Keratinocyte (primary cell): ENCODE data around the gene MAPK13.

Experiments used
- EZH2 ChIP-seq: IDR thresholded peaks from one replicate; pipeline ENCODE4 v1.6.1; 2012; ENCODE audit warnings: inconsistent platforms, mild to moderate bottlenecking, low read length, moderate library complexity
- TF ChIP-seq, protein P1 (sequence below), 3 experiments: IDR thresholded peaks in 1 of 3; conservative IDR thresholded peaks in 1 of 3; optimal IDR thresholded peaks in 1 of 3; 2 replicates in 2 of 3; 3 replicates in 1 of 3; pipeline versions ENCODE3 to v1.5.1; 2011; ENCODE audit warnings: low read length in 3 of 3, mild to moderate bottlenecking in 3 of 3, moderate library complexity in 2 of 3, control low read depth in 1 of 3, inconsistent platforms in 1 of 3; ENCODE audit not compliant: insufficient read depth in 2 of 3; ENCODE audit errors: extremely low read depth in 1 of 3

DNA sequence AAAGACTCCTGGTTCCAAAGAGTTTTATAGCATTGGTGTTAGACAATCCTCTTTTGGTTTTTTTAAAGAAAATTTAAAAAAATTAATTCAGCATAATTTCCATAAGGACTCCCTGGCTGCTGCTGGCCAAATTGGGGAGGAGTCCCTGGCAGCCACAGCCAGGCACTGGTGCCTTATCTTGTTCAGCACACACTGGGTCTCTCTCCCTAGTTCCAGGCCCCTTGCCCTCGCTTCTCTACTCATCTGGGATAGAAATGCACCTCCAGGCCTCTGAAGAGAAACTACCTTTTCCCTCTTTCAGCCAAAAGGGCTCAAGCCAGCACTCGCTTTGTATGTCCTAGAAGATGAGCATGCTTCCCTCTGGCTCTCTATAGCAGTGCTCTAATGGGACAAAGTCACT lies 13.4 kb upstream of the MAPK13 start:
- TF ChIP-seq, protein P1, sequence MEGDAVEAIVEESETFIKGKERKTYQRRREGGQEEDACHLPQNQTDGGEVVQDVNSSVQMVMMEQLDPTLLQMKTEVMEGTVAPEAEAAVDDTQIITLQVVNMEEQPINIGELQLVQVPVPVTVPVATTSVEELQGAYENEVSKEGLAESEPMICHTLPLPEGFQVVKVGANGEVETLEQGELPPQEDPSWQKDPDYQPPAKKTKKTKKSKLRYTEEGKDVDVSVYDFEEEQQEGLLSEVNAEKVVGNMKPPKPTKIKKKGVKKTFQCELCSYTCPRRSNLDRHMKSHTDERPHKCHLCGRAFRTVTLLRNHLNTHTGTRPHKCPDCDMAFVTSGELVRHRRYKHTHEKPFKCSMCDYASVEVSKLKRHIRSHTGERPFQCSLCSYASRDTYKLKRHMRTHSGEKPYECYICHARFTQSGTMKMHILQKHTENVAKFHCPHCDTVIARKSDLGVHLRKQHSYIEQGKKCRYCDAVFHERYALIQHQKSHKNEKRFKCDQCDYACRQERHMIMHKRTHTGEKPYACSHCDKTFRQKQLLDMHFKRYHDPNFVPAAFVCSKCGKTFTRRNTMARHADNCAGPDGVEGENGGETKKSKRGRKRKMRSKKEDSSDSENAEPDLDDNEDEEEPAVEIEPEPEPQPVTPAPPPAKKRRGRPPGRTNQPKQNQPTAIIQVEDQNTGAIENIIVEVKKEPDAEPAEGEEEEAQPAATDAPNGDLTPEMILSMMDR (optimal IDR thresholded peaks at IDR 0.05 in 1 of 3, IDR thresholded peaks at IDR 0.05 in 1 of 3, conservative IDR thresholded peaks at IDR 0.05 in 1 of 3; ENCODE audit: extremely low read depth in 1 of 3, insufficient read depth in 2 of 3, low read length in 3 of 3): no peak
- TF ChIP-seq EZH2: no peak
